Neuronal stem cell (in vitro differentiated cells): Measurements from ENCODE around the gene TUBA4B.
A peak's percentile ranks its signal among the peaks of the same experiment; 100 is the strongest.

ENCODE experiments used
- DNase-seq: peaks from one replicate; pipeline ENCODE4 v3.0.0-alpha.2; 2013; ENCODE audit warnings: low spot score
- H2AFZ ChIP-seq: one replicate; pipeline ENCODE4 v1.6.1; 2013; ENCODE audit warnings: mild to moderate bottlenecking, low read length, inconsistent platforms
- H2AK5ac ChIP-seq: 2 replicates; pipeline ENCODE4 v1.6.1; 2013; ENCODE audit warnings: low read depth, mild to moderate bottlenecking, inconsistent platforms, low read length, moderate library complexity, mixed read lengths
- H2BK120ac ChIP-seq: 2 replicates; pipeline ENCODE4 v1.6.1; 2013; ENCODE audit warnings: low read depth, mild to moderate bottlenecking, inconsistent platforms, low read length, moderate library complexity, mixed read lengths
- H2BK12ac ChIP-seq: one replicate; pipeline ENCODE4 v1.6.1; 2013; ENCODE audit warnings: low read length, inconsistent platforms
- H2BK15ac ChIP-seq: 2 replicates; pipeline ENCODE4 v1.6.1; 2013; ENCODE audit warnings: mild to moderate bottlenecking, low read length, inconsistent platforms, mixed read lengths
- H2BK5ac ChIP-seq: one replicate; pipeline ENCODE4 v1.6.1; 2013; ENCODE audit warnings: inconsistent platforms, mild to moderate bottlenecking, low read length, moderate library complexity
- H3K14ac ChIP-seq: one replicate; pipeline ENCODE4 v1.6.1; 2013; ENCODE audit warnings: low read length, inconsistent platforms
- H3K18ac ChIP-seq: 2 replicates; pipeline ENCODE4 v1.6.1; 2013; ENCODE audit warnings: low read length, inconsistent platforms
- H3K23ac ChIP-seq: 2 replicates; pipeline ENCODE4 v1.6.1; 2013; ENCODE audit warnings: low read depth, mild to moderate bottlenecking, mixed read lengths, low read length, inconsistent platforms; ENCODE audit not compliant: poor library complexity
- H3K27ac ChIP-seq: replicated peaks from 3 replicates; pipeline ENCODE4 v1.5.1; 2013; ENCODE audit warnings: low read length, inconsistent platforms
- H3K27me3 ChIP-seq, 3 experiments: 2 replicates each; pipeline ENCODE4 v1.6.1; 2013; ENCODE audit warnings: low read length in 3 of 3, mild to moderate bottlenecking in 2 of 3, inconsistent platforms in 1 of 3, low read depth in 1 of 3, mixed read lengths in 1 of 3, moderate library complexity in 1 of 3; ENCODE audit not compliant: control insufficient read depth in 3 of 3, insufficient read depth in 3 of 3
- H3K36me3 ChIP-seq, 2 donors: replicated peaks in 1 of 2; 2 replicates each; pipeline ENCODE4 v1.6.1; 2013; ENCODE audit warnings: low read length in 2 of 2; ENCODE audit not compliant: control insufficient read depth in 2 of 2, insufficient read depth in 2 of 2
- H3K4ac ChIP-seq: 2 replicates; pipeline ENCODE4 v1.6.1; 2013; ENCODE audit warnings: inconsistent platforms, mild to moderate bottlenecking, low read length, moderate library complexity
- H3K4me1 ChIP-seq, 2 donors: 1 replicate in 1 of 2; 2 replicates in 1 of 2; pipeline ENCODE4 v1.6.1; 2013; ENCODE audit warnings: low read length in 2 of 2, low read depth in 1 of 2; ENCODE audit not compliant: control insufficient read depth in 2 of 2, insufficient read depth in 1 of 2
- H3K4me2 ChIP-seq: one replicate; pipeline ENCODE4 v1.6.1; 2013; ENCODE audit warnings: mild to moderate bottlenecking, low read length, inconsistent platforms; ENCODE audit not compliant: insufficient read depth, poor library complexity, severe bottlenecking
- H3K4me3 ChIP-seq, 2 donors: 2 replicates each; pipeline ENCODE4 v1.5.1; 2013; ENCODE audit warnings: low read length in 2 of 2, mild to moderate bottlenecking in 2 of 2, inconsistent platforms in 1 of 2, moderate library complexity in 1 of 2
- H3K79me1 ChIP-seq: one replicate; pipeline ENCODE4 v1.6.1; 2013; ENCODE audit warnings: low read depth, mild to moderate bottlenecking, inconsistent platforms, low read length, moderate library complexity
- H3K9ac ChIP-seq: one replicate; pipeline ENCODE4 v1.6.1; 2013; ENCODE audit warnings: mild to moderate bottlenecking, low read depth, low read length, inconsistent platforms; ENCODE audit not compliant: poor library complexity
- H3K9me3 ChIP-seq, 2 donors: replicated peaks in 1 of 2; 2 replicates each; pipeline versions ENCODE3 to v1.6.1; 2013; ENCODE audit warnings: low read length in 2 of 2, mild to moderate bottlenecking in 2 of 2, inconsistent platforms in 1 of 2, low read depth in 1 of 2, mixed read lengths in 1 of 2, moderate library complexity in 1 of 2; ENCODE audit not compliant: control insufficient read depth in 2 of 2, insufficient read depth in 1 of 2
- H4K8ac ChIP-seq: one replicate; pipeline ENCODE4 v1.6.1; 2013; ENCODE audit warnings: low read depth, mild to moderate bottlenecking, inconsistent platforms, low read length, moderate library complexity
- H4K91ac ChIP-seq: one replicate; pipeline ENCODE4 v1.6.1; 2013; ENCODE audit warnings: low read length, low read depth, mild to moderate bottlenecking, inconsistent platforms; ENCODE audit not compliant: poor library complexity
- WGBS, 2 donors: extraction: QIAGEN DNeasy Blood & Tissue Kit; methylation state at CpG; one replicate each; pipeline ENCODE4 v1.1.7; 2013; ENCODE audit warnings: missing lambda C conversion rate in 2 of 2, mixed read lengths in 1 of 2; ENCODE audit not compliant: insufficient read length in 2 of 2, insufficient replicate concordance in 1 of 2; ENCODE audit errors: extremely low coverage in 2 of 2; 5-methylcytosine and 5-hydroxymethylcytosine counted together

TUBA4B gene

DNA sequence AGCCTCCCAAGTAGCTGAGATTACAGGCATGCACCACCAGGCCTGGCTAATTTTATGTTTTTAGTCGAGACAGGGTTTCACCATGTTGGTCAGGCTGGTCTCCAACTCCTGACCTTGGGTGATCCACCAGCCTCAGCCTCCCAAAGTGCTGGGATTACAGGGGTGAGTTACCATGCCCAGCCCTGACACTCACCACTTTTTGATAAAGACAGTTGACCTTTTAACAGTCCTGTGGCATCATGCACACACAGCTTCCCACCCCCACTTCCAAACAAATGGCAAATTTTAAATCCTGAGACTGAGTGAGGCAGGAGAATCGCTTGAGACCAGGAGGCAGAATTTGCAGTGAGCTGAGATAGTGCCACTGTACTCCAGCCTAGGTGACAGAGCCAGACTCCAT, 20.0 kb downstream of the TUBA4B start:
- DNase-seq: no peak
- Histone ChIP-seq H2BK5ac (no peak overlapping the region), H3K36me3 (no peaks in the 10 kb centered on the region), H3K4me3 (no peak overlapping the region), H2BK120ac (no peak overlapping the region), H2BK12ac (no peak overlapping the region), H3K9me3 (no peaks in the 10 kb centered on the region), H3K9ac (no peak overlapping the region), H3K18ac (no peak overlapping the region), H3K23ac (no peak overlapping the region), H2AK5ac (no peak overlapping the region), H3K27ac (no peak overlapping the region), H4K8ac (peak overlapping the region; percentile 31), H4K91ac (no peak overlapping the region), H3K14ac (no peak overlapping the region), H3K4me2 (no peak overlapping the region), H3K4me1 (peaks cover 8 to 11% of the 10 kb centered on the region in 2 donors), H2AFZ (no peak overlapping the region), H3K4ac (no peak overlapping the region), H3K79me1 (peaks cover 3% of the 10 kb centered on the region), H2BK15ac (no peak overlapping the region), H3K27me3 (peaks cover 0 to 45% (median 5%) of the 10 kb centered on the region in 3 experiments)
- WGBS, 2 donors: no CpG with 5 or more reads among the region's 2 CpGs

DNA sequence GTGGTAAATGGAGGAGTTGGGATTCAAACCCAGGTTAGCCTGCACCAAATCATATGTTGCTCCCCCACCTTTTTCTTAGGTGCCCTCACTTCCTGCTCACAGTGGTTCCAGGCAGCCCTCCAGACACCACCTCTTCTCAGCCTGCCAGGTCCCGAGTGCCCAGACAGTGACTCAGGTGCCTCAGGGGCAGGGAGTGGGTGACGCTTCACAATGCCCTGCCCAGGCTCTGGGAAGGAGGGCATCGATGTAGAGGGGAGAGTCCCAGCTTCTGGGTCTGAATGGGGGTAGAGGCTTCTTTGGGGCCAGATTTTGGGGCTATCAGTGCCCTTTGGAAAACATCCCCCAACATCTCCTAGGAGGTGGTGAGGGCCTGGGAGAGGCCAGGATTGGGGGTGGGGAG, 20.9 kb downstream of the TUBA4B start:
- Histone ChIP-seq H2AK5ac (no peak overlapping the region), H4K8ac (no peak overlapping the region), H2BK120ac (no peak overlapping the region), H2BK15ac (peak overlapping the region; percentile 65), H3K4me1 (peaks cover 15 to 20% of the 10 kb centered on the region in 2 donors), H2BK12ac (peak overlapping the region; percentile 14), H3K14ac (no peak overlapping the region), H3K36me3 (no peaks in the 10 kb centered on the region), H2BK5ac (no peak overlapping the region), H3K4me3 (no peak overlapping the region), H3K9ac (no peak overlapping the region), H4K91ac (no peak overlapping the region), H3K27me3 (peaks cover 0 to 42% (median 5%) of the 10 kb centered on the region in 3 experiments), H3K27ac (no peak overlapping the region), H2AFZ (no peak overlapping the region), H3K9me3 (no peaks in the 10 kb centered on the region), H3K4me2 (no peak overlapping the region), H3K79me1 (peaks cover 3% of the 10 kb centered on the region), H3K18ac (peak overlapping the region; percentile 65), H3K23ac (peak overlapping the region; percentile 3), H3K4ac (no peak overlapping the region)
- DNase-seq: no peak
- no CpG with 5 or more reads among the region's 3 CpGs for WGBS, 2 donors

DNA sequence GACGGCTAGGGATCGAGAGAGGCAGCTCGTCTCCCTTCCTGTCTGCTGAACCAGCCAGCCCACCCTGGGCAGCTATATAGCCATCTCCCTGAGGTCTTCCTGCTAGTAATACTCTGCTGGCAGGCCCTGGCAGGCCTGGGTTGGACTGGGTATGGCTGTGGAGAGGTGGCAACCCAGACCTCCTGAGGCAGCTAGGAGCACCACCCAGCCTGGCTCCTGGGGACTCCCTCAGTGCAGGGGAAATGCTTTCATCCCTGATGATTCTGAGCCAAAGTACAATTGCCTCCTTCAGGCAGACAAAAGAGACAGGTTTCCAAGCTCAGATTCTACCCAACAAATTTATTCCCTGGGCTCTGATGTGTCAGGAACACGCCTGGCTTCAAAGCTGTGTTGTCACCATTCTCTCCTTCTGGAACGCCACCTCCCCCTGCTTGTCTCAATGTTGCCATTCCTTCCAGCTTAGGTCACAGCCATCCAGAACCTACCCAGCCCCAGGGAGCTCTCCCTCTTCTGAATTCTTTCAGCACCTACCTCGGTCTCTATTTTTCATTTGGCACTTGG, 21.4 kb downstream of the TUBA4B start:
- peaks cover 0 to 37% (median 3%) of the 10 kb centered on the region in 3 experiments for H3K27me3 ChIP-seq
- no peak for DNase-seq
- no peak overlapping the region for H2AK5ac ChIP-seq
- no peak overlapping the region for H3K4ac ChIP-seq
- no peak overlapping the region for H3K14ac ChIP-seq
- H3K18ac ChIP-seq: peak overlapping the region; percentile 38
- H3K79me1 ChIP-seq: peaks cover 3% of the 10 kb centered on the region
- no peak overlapping the region for H4K8ac ChIP-seq
- H3K23ac ChIP-seq: peak overlapping the region; percentile 3
- H2BK12ac ChIP-seq: no peak overlapping the region
- H2BK120ac ChIP-seq: no peak overlapping the region
- peak overlapping the region; percentile 3 for H2AFZ ChIP-seq
- no peak overlapping the region for H2BK5ac ChIP-seq
- H3K9ac ChIP-seq: no peak overlapping the region
- H3K36me3 ChIP-seq: no peaks in the 10 kb centered on the region
- H3K27ac ChIP-seq: no peak overlapping the region
- WGBS, 2 donors: no CpG with 5 or more reads among the region's 6 CpGs
- no peak overlapping the region for H3K4me2 ChIP-seq
- H3K4me1 ChIP-seq: peaks cover 15 to 20% of the 10 kb centered on the region in 2 donors
- H4K91ac ChIP-seq: no peak overlapping the region
- H3K9me3 ChIP-seq: no peaks in the 10 kb centered on the region
- H2BK15ac ChIP-seq: no peak overlapping the region
- H3K4me3 ChIP-seq: no peak overlapping the region

DNA sequence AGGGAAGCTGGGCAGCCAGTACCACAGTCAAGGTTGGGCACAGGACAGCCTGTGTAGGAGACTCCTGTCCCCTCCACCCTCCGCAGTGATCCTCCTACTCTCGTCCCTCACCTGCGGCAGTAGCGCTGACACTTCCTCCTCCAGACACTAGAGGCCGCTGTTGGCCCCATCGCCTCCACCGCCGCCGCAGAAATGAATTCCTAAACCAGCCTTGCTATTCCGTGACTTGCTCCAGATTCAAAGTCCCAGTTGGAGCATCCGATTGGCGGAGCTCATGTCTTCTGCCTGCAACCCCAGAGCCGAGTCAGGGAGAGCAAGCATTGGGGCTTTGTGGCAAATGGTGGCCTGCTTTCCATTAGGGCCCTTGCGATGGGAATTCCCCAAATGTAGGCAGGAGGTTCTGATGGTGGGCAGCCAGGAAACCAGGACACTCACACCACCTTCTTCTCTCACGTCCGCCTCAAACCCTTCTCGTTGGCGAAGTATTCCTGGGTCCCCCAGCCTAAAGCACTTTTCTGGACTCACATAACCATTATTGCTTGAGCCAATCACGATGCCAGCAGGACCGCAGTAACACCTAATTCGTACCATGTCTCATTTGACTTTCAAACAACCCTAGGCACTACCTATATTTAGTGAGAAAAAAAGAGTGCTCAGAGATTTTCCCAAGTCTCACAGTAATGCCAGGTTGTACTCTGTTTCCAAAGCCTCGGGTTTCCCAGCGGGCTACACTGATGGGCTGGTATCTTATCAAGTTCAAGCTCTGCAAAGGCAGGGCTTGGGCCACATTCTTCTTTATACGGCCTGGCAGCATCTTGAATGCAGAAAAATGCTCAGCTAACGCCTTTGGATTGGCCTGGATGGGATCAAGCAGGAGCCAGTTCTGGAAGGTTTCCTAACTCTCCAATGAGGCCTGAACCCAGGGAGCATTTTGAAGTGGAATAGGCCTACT, 24.9 kb downstream of the TUBA4B start:
- Histone ChIP-seq H3K4me1 (peaks cover 21 to 24% of the 10 kb centered on the region in 2 donors), H4K91ac (no peak overlapping the region), H2AFZ (peak overlapping the region; percentile 96), H3K27me3 (peaks cover 0 to 12% (median 3%) of the 10 kb centered on the region in 3 experiments), H3K4me2 (no peak overlapping the region), H3K36me3 (peaks cover 9 to 22% of the 10 kb centered on the region in 2 donors), H2AK5ac (peak overlapping the region; percentile 17), H3K14ac (no peak overlapping the region), H2BK15ac (no peak overlapping the region), H2BK120ac (no peak overlapping the region), H3K79me1 (no peaks in the 10 kb centered on the region), H3K9ac (no peak overlapping the region), H3K9me3 (no peaks in the 10 kb centered on the region), H3K4me3 (peak overlapping the region in 1 of 2 donors; percentile 62), H3K4ac (no peak overlapping the region), H3K18ac (no peak overlapping the region), H3K27ac (no peak overlapping the region), H3K23ac (no peak overlapping the region), H2BK12ac (no peak overlapping the region), H2BK5ac (no peak overlapping the region), H4K8ac (no peak overlapping the region)
- WGBS, 2 donors: no CpG with 5 or more reads among the region's 25 CpGs
- peak; percentile 76 for DNase-seq
